Gastroesophageal sphincter (tissue), 4 donors: ENCODE data around the gene ERBB4. TPM values are rescaled to one million over a fixed set of nuclear protein-coding genes. Genes with fewer than 3 reads are reported as not detected.

ENCODE experiments used
- ATAC-seq: fragments of 150-250 bp; one replicate; pipeline ENCODE4 v1.9.1; 2016; ENCODE audit warnings: mild to moderate bottlenecking, moderate library complexity
- H3K27ac ChIP-seq, 4 donors: fragments of 200-600 bp; sonication (generic) in 3 of 4; 1 replicate in 3 of 4; 2 replicates in 1 of 4; pipeline ENCODE4 v1.5.1; 2016 to 2019
- H3K27me3 ChIP-seq: fragments of 200-600 bp; sonication (generic); one replicate; pipeline ENCODE4 v1.5.1; 2019
- H3K36me3 ChIP-seq, 2 donors: fragments of 200-600 bp; sonication (generic); one replicate each; pipeline ENCODE4 v1.5.1; 2019; ENCODE audit warnings: control low read depth in 1 of 2
- H3K4me1 ChIP-seq, 3 donors: fragments of 200-600 bp; sonication (generic); 1 replicate in 2 of 3; 2 replicates in 1 of 3; pipeline ENCODE4 v1.5.1; 2016 to 2019; ENCODE audit warnings: control low read depth in 2 of 3
- H3K4me3 ChIP-seq, 2 donors: fragments of 200-600 bp; sonication (generic); one replicate each; pipeline ENCODE4 v1.5.1; 2019; ENCODE audit warnings: mild to moderate bottlenecking in 1 of 2, moderate library complexity in 1 of 2
- H3K9me3 ChIP-seq, 3 donors: fragments of 200-600 bp; sonication (generic); one replicate each; pipeline ENCODE4 v1.5.1; 2017 to 2019; ENCODE audit warnings: control low read depth in 2 of 3
- EP300 ChIP-seq: sonication (generic); formaldehyde crosslinking; IDR thresholded peaks from one replicate; pipeline ENCODE4 v1.6.1; 2017; ENCODE audit warnings: antibody characterized with exemption, mild to moderate bottlenecking
- POLR2A ChIP-seq, 2 donors: fragments of 450-650 bp; IDR thresholded peaks; one replicate each; pipeline ENCODE4 v1.6.1; 2017; ENCODE audit warnings: antibody characterized with exemption in 2 of 2, mild to moderate bottlenecking in 2 of 2, moderate library complexity in 1 of 2
- POLR2AphosphoS5 ChIP-seq: sonication (generic); formaldehyde crosslinking; IDR thresholded peaks from one replicate; pipeline ENCODE4 v1.6.1; 2017; ENCODE audit warnings: antibody characterized with exemption
- WGBS, 2 donors: methylation state at CpG; one replicate each; pipeline ENCODE4 v1.1.5; 2018; ENCODE audit warnings: low coverage in 1 of 2; 5-methylcytosine and 5-hydroxymethylcytosine counted together
- total RNA-seq, 4 donors: library from RNA; depleted of rRNA; stranded (reverse); fragments of >200 nt; gene quantifications; one replicate each; pipeline ENCODE4 v1.1.0, GENCODE V29; 2016
- TF ChIP-seq, protein P1 (sequence below), 4 experiments: fragments of 200-600 bp in 2 of 4; fragments of 450-650 bp in 2 of 4; sonication (generic) in 1 of 4; IDR thresholded peaks; one replicate each; pipeline ENCODE4 v1.5.1; 2017 to 2019; ENCODE audit warnings: antibody characterized with exemption in 4 of 4, mild to moderate bottlenecking in 2 of 4, moderate library complexity in 2 of 4

The ERBB4 gene
- total RNA-seq, 4 donors from 2014 or later = 0.16 to 0.92 (median 0.50) TPM

DNA sequence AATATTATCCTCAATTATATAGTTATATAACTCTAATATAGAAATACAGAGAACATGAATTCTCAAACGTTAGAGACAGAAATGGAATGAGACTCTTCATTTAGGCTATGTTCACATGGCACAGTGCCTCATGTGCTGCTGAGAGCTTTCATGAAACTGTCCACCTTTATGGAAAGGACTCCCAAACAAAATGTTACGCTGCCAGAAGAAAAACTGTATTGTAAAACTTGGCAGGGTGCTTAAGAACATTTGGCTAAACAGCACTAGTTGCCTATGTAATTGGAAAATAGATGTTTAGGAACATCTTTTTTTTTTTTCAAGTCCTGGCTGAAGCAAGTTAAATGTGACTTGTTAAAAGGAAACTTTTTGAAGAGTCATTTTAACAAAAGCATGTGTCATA lies 396.0 kb downstream of the ERBB4 start:
- TF ChIP-seq POLR2A (IDR thresholded peaks at IDR 0.05) (no peak), POLR2AphosphoS5 (no peak), EP300 (no peak)
- TF ChIP-seq, protein P1, sequence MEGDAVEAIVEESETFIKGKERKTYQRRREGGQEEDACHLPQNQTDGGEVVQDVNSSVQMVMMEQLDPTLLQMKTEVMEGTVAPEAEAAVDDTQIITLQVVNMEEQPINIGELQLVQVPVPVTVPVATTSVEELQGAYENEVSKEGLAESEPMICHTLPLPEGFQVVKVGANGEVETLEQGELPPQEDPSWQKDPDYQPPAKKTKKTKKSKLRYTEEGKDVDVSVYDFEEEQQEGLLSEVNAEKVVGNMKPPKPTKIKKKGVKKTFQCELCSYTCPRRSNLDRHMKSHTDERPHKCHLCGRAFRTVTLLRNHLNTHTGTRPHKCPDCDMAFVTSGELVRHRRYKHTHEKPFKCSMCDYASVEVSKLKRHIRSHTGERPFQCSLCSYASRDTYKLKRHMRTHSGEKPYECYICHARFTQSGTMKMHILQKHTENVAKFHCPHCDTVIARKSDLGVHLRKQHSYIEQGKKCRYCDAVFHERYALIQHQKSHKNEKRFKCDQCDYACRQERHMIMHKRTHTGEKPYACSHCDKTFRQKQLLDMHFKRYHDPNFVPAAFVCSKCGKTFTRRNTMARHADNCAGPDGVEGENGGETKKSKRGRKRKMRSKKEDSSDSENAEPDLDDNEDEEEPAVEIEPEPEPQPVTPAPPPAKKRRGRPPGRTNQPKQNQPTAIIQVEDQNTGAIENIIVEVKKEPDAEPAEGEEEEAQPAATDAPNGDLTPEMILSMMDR (IDR thresholded peaks at IDR 0.05) = no peak
- no peak for ATAC-seq
- Histone ChIP-seq H3K4me3 (no peak overlapping the region), H3K27me3 (no peaks in the 10 kb centered on the region), H3K36me3 (no peaks in the 10 kb centered on the region), H3K4me1 (no peaks in the 10 kb centered on the region), H3K9me3 (no peaks in the 10 kb centered on the region), H3K27ac (no peak overlapping the region)
- WGBS, 2 donors = 18% methylated on average over 2 of the region's 2 CpGs

GRCh38 chr2:212141499-212141898 lies 397.1 kb downstream of the ERBB4 start:
- 93% methylated on average over 1 of the region's 1 CpG; no CpG with 5 or more reads in 1 of the 2 donors for WGBS, 2 donors
- H3K4me3 ChIP-seq = no peak overlapping the region
- no peaks in the 10 kb centered on the region for H3K4me1 ChIP-seq
- H3K27me3 ChIP-seq = no peaks in the 10 kb centered on the region
- no peak for ATAC-seq
- H3K9me3 ChIP-seq = no peaks in the 10 kb centered on the region
- H3K27ac ChIP-seq = no peak overlapping the region
- H3K36me3 ChIP-seq = no peaks in the 10 kb centered on the region
- no peak for TF ChIP-seq EP300
- no peak for TF ChIP-seq POLR2AphosphoS5
- no peak for TF ChIP-seq POLR2A (IDR thresholded peaks at IDR 0.05)
- TF ChIP-seq, protein P1 (IDR thresholded peaks at IDR 0.05) = no peak

DNA sequence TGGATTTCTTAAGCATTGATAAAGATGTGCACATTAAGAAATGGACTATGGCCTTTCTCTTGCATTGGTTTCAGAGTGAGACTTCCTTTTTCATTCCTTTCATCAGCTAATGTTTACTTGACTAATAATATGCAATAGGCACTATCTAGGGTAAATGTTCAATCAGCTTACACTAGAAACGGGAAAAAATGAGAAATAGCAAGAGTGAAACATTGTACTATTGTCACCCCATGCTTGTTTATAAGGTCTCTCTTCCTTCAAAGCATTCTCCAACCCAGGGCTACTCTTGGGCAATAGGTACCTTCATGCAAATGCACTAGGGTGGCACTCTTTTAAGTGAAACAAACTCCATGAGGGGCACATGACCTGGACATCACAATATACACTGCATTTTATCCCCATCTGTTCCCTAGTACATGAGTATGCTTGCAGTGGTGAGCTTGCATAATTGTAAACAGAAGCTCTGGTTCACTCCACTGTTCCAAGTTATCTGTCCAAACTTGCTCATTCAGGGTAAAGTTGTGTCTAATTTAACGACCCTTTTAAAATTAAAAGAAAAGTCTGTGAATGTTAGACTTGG lies 402.3 kb downstream of the ERBB4 start:
- Histone ChIP-seq H3K27ac (no peak overlapping the region), H3K27me3 (no peaks in the 10 kb centered on the region), H3K36me3 (no peaks in the 10 kb centered on the region), H3K4me3 (no peak overlapping the region), H3K9me3 (no peaks in the 10 kb centered on the region), H3K4me1 (no peaks in the 10 kb centered on the region)
- WGBS, 2 donors = 26 to 79% methylated on average over 2 of the region's 2 CpGs
- no peak for TF ChIP-seq POLR2AphosphoS5
- TF ChIP-seq EP300 = no peak
- TF ChIP-seq, protein P1 (IDR thresholded peaks at IDR 0.05) = no peak
- TF ChIP-seq POLR2A (IDR thresholded peaks at IDR 0.05) = no peak
- ATAC-seq = no peak

- H3K27ac ChIP-seq = no peak overlapping the region
- H3K4me1 ChIP-seq = no peaks in the 10 kb centered on the region
- no peaks in the 10 kb centered on the region for H3K36me3 ChIP-seq
- WGBS, 2 donors = 20 to 36% methylated on average over 2 of the region's 2 CpGs
- H3K9me3 ChIP-seq = no peaks in the 10 kb centered on the region
- H3K27me3 ChIP-seq = no peaks in the 10 kb centered on the region
- H3K4me3 ChIP-seq = no peak overlapping the region
- no peak for ATAC-seq
- TF ChIP-seq POLR2A (IDR thresholded peaks at IDR 0.05) (no peak), POLR2AphosphoS5 (no peak), EP300 (no peak)
- TF ChIP-seq, protein P1 (IDR thresholded peaks at IDR 0.05) = no peak
These were observed 402.9 kb downstream of the ERBB4 start for GRCh38 chr2:212135739-212136138.

DNA sequence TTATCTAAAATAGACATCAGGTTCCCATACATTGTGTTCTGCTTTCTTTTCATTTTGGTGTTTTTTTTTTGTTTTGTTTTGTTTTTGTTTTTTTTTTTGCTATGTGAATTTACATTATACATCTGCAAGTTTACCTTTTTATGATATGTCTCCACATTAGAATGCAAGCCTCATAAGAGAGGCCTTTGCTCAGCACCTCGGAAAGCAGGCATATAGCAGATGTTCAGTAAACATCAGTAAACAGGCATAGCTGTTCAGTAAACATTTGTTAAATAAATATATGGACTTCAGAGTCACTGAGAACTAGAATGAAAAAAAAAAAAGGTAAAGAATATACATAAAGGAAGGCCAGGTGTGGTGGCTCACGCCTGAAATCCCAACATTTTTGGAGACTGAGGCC lies 405.3 kb downstream of the ERBB4 start:
- Histone ChIP-seq H3K27ac (no peak overlapping the region), H3K4me1 (no peaks in the 10 kb centered on the region), H3K4me3 (no peak overlapping the region), H3K9me3 (no peaks in the 10 kb centered on the region), H3K27me3 (no peaks in the 10 kb centered on the region), H3K36me3 (no peaks in the 10 kb centered on the region)
- WGBS, 2 donors = 75 to 78% methylated on average over 1 to 2 of the region's 2 CpGs
- ATAC-seq = no peak
- TF ChIP-seq POLR2A (IDR thresholded peaks at IDR 0.05) (no peak), POLR2AphosphoS5 (no peak), EP300 (no peak)
- TF ChIP-seq, protein P1 (IDR thresholded peaks at IDR 0.05) = no peak
